H9 (cell line): ENCODE data around the gene SOX13. TPM values are rescaled to one million over a fixed set of nuclear protein-coding genes. Genes with fewer than 3 reads are reported as not detected.

ENCODE experiments used
- DNase-seq: peaks from one replicate; pipeline ENCODE4 v3.0.0-alpha.2; 2017
- H2AFZ ChIP-seq: one replicate; pipeline ENCODE4 v1.6.1; 2013; ENCODE audit warnings: mild to moderate bottlenecking, low read length, control low read depth, moderate library complexity
- H2AK5ac ChIP-seq: 2 replicates; pipeline ENCODE4 v1.6.1; 2013; ENCODE audit warnings: low read length, control low read depth, mixed read lengths; ENCODE audit not compliant: insufficient read length
- H2BK120ac ChIP-seq: one replicate; pipeline ENCODE4 v1.6.1; 2013; ENCODE audit warnings: low read depth, mild to moderate bottlenecking, low read length, control low read depth, inconsistent platforms; ENCODE audit not compliant: poor library complexity, severe bottlenecking
- H2BK12ac ChIP-seq: 2 replicates; pipeline ENCODE4 v1.6.1; 2013; ENCODE audit warnings: low read length, control low read depth, mixed read lengths, low read depth; ENCODE audit not compliant: insufficient read length
- H2BK15ac ChIP-seq: 2 replicates; pipeline ENCODE4 v1.6.1; 2013; ENCODE audit warnings: low read depth, low read length, control low read depth
- H2BK20ac ChIP-seq: one replicate; pipeline ENCODE4 v1.6.1; 2013; ENCODE audit warnings: low read depth, mild to moderate bottlenecking, low read length, control low read depth, inconsistent platforms; ENCODE audit not compliant: poor library complexity, severe bottlenecking
- H2BK5ac ChIP-seq: 2 replicates; pipeline ENCODE4 v1.6.1; 2013; ENCODE audit warnings: low read length, control low read depth, mixed read lengths; ENCODE audit not compliant: insufficient read length
- H3K14ac ChIP-seq: 2 replicates; pipeline ENCODE4 v1.6.1; 2013; ENCODE audit warnings: low read length, control low read depth; ENCODE audit not compliant: insufficient read depth
- H3K18ac ChIP-seq: 2 replicates; pipeline ENCODE4 v1.6.1; 2013; ENCODE audit warnings: low read depth, mild to moderate bottlenecking, mixed read lengths, low read length, control low read depth; ENCODE audit not compliant: insufficient read length
- H3K23ac ChIP-seq: 2 replicates; pipeline ENCODE4 v1.6.1; 2013; ENCODE audit warnings: low read length, control low read depth, mixed read lengths, low read depth; ENCODE audit not compliant: insufficient read length
- H3K23me2 ChIP-seq: 2 replicates; pipeline ENCODE4 v1.6.1; 2013; ENCODE audit warnings: low read depth, mild to moderate bottlenecking, mixed read lengths, low read length, control low read depth; ENCODE audit not compliant: insufficient read length, poor library complexity, severe bottlenecking
- H3K27ac ChIP-seq: 2 replicates; pipeline ENCODE4 v1.5.1; 2013; ENCODE audit warnings: low read length, control low read depth, mixed read lengths, low read depth; ENCODE audit not compliant: insufficient read length
- H3K27me3 ChIP-seq: 2 replicates; pipeline ENCODE4 v1.6.1; 2013; ENCODE audit warnings: low read length, control low read depth, inconsistent platforms; ENCODE audit not compliant: insufficient read depth
- H3K4ac ChIP-seq: 2 replicates; pipeline ENCODE4 v1.6.1; 2013; ENCODE audit warnings: low read depth, mild to moderate bottlenecking, control low read depth, inconsistent platforms, low read length, moderate library complexity
- H3K4me1 ChIP-seq: 2 replicates; pipeline ENCODE4 v1.6.1; 2013; ENCODE audit warnings: low read length, control low read depth, inconsistent platforms; ENCODE audit not compliant: insufficient read depth
- H3K4me2 ChIP-seq: 2 replicates; pipeline ENCODE4 v1.6.1; 2013; ENCODE audit warnings: low read length, control low read depth, mixed read lengths; ENCODE audit not compliant: insufficient read length, insufficient read depth
- H3K56ac ChIP-seq: 2 replicates; pipeline ENCODE4 v1.6.1; 2013; ENCODE audit warnings: low read depth, mild to moderate bottlenecking, mixed read lengths, low read length, control low read depth; ENCODE audit not compliant: insufficient read length
- H3K79me1 ChIP-seq: 2 replicates; pipeline ENCODE4 v1.6.1; 2013; ENCODE audit warnings: low read depth, mild to moderate bottlenecking, moderate library complexity, low read length, control low read depth, inconsistent platforms; ENCODE audit not compliant: insufficient read depth, poor library complexity, severe bottlenecking
- H3K79me2 ChIP-seq: 2 replicates; pipeline ENCODE4 v1.6.1; 2013; ENCODE audit warnings: low read length, control low read depth, inconsistent platforms; ENCODE audit not compliant: insufficient read depth
- H3K9ac ChIP-seq: 2 replicates; pipeline ENCODE4 v1.6.1; 2013; ENCODE audit warnings: low read length, control low read depth, mixed read lengths; ENCODE audit not compliant: insufficient read length; ENCODE audit errors: extremely low read depth
- H3K9me3 ChIP-seq: one replicate; pipeline ENCODE4 v1.6.1; 2013; ENCODE audit warnings: low read depth, low read length, inconsistent platforms; ENCODE audit not compliant: control insufficient read depth
- H3T11ph ChIP-seq: one replicate; pipeline ENCODE4 v1.6.1; 2013; ENCODE audit warnings: mild to moderate bottlenecking, low read length, control low read depth, inconsistent platforms
- H4K20me1 ChIP-seq: one replicate; pipeline ENCODE4 v1.6.1; 2013; ENCODE audit not compliant: control insufficient read depth, insufficient read length, insufficient read depth
- H4K5ac ChIP-seq: 2 replicates; pipeline ENCODE4 v1.6.1; 2013; ENCODE audit warnings: low read depth, mild to moderate bottlenecking, mixed read lengths, low read length, control low read depth; ENCODE audit not compliant: insufficient read length
- H4K8ac ChIP-seq: replicated peaks from 2 replicates; pipeline ENCODE4 v1.6.1; 2013; ENCODE audit warnings: low read length, control low read depth, mixed read lengths, low read depth; ENCODE audit not compliant: insufficient read length
- H4K91ac ChIP-seq: 2 replicates; pipeline ENCODE4 v1.6.1; 2013; ENCODE audit warnings: low read depth, mild to moderate bottlenecking, moderate library complexity, mixed read lengths, low read length, control low read depth; ENCODE audit not compliant: insufficient read length
- H3K27ac Mint-ChIP-seq, 3 experiments: 2 replicates in 2 of 3; 3 replicates in 1 of 3; pipeline ENCODE4 v1.8.0; 2020 to 2021; ENCODE audit warnings: mixed read lengths in 3 of 3, mild to moderate bottlenecking in 1 of 3, moderate library complexity in 1 of 3
- H3K27me3 Mint-ChIP-seq: 2 replicates; pipeline ENCODE4 v1.8.0; 2021; ENCODE audit warnings: low read depth, mild to moderate bottlenecking, moderate library complexity, mixed read lengths
- H3K36me3 Mint-ChIP-seq, 3 experiments: 2 replicates in 2 of 3; 3 replicates in 1 of 3; pipeline ENCODE4 v1.8.0; 2020 to 2021; ENCODE audit warnings: low read depth in 3 of 3, mixed read lengths in 3 of 3; ENCODE audit not compliant: insufficient read depth in 1 of 3
- H3K4me1 Mint-ChIP-seq, 2 experiments: 2 replicates each; pipeline ENCODE4 v1.8.0; 2020; ENCODE audit warnings: mixed read lengths in 2 of 2
- H3K4me3 Mint-ChIP-seq, 2 experiments: 2 replicates in 1 of 2; 3 replicates in 1 of 2; pipeline ENCODE4 v1.8.0; 2020 to 2021; ENCODE audit warnings: mild to moderate bottlenecking in 2 of 2, mixed read lengths in 2 of 2, moderate library complexity in 1 of 2
- H3K9me3 Mint-ChIP-seq, 2 experiments: 2 replicates in 1 of 2; 3 replicates in 1 of 2; pipeline ENCODE4 v1.8.0; 2020; ENCODE audit warnings: mild to moderate bottlenecking in 2 of 2, mixed read lengths in 2 of 2, moderate library complexity in 1 of 2
- WGBS: extraction: QIAGEN DNeasy Blood & Tissue Kit; methylation state at CpG from one replicate; pipeline ENCODE4 v1.1.7; 2013; ENCODE audit warnings: missing lambda C conversion rate, low lambda C conversion rate, mixed read lengths; ENCODE audit not compliant: insufficient read length; ENCODE audit errors: extremely low coverage; 5-methylcytosine and 5-hydroxymethylcytosine counted together
- total RNA-seq: library from RNA; stranded (reverse); gene quantifications from 2 replicates; pipeline ENCODE4 v1.2.1, GENCODE V29; 2021
- TF ChIP-seq, protein P1 (sequence below): fragments of 200-600 bp; sonication (generic); conservative IDR thresholded peaks from 3 replicates; pipeline ENCODE4 v1.8.0; 2021; ENCODE audit warnings: antibody characterized with exemption, mild to moderate bottlenecking

SOX13 gene
- total RNA-seq, 1 experiment from 2014 or later: 120 TPM

DNA sequence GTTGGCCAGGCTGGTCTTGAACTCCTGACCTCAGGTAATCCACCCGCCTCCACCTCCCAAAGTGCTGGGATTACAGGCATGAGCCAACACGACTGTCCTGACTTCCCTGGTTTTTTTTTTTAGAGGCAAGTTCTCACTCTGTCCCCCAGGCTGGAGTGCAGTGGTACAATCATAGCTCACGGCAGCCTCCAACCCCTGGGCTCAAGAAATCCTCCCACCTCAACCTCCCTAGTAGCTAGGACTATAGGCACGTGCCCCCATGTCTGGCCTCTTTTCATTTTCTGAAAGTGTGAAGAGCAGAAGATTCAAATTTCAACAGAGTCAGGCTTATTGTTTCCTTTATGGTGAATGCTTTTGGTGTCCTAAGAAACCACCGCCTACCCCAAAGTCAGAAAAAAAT lies 21.7 kb upstream of the SOX13 start:
- no peak overlapping the region for H3K18ac ChIP-seq
- no peaks in the 10 kb centered on the region for H4K20me1 ChIP-seq
- no peak for DNase-seq
- no peak overlapping the region for H4K5ac ChIP-seq
- Mint-ChIP-seq H3K4me1 (peaks cover 3 to 8% of the 10 kb centered on the region in 2 experiments), H3K4me3 (no peak overlapping the region), H3K27ac (peak overlapping the region in 1 of 3 experiments; percentile 61; a peak in 1 of 7 replicates), H3K36me3 (no peaks in the 10 kb centered on the region), H3K27me3 (no peaks in the 10 kb centered on the region), H3K9me3 (no peaks in the 10 kb centered on the region; a peak in 1 of 5 replicates)
- H3K23me2 ChIP-seq: no peaks in the 10 kb centered on the region
- H3K14ac ChIP-seq: no peak overlapping the region
- H3K27ac ChIP-seq: no peak overlapping the region
- no peak overlapping the region for H2AK5ac ChIP-seq
- H3T11ph ChIP-seq: no peak overlapping the region
- H4K8ac ChIP-seq: no peak overlapping the region
- no peak overlapping the region for H2BK5ac ChIP-seq
- no peak overlapping the region for H3K23ac ChIP-seq
- H3K79me1 ChIP-seq: no peaks in the 10 kb centered on the region
- H2BK20ac ChIP-seq: no peak overlapping the region
- no peaks in the 10 kb centered on the region; the same call in 1 of the 2 replicates for H3K79me2 ChIP-seq
- H3K9ac ChIP-seq: no peak overlapping the region
- H3K4ac ChIP-seq: no peak overlapping the region
- H4K91ac ChIP-seq: no peak overlapping the region
- no CpG with 5 or more reads among the region's 5 CpGs for WGBS
- H3K56ac ChIP-seq: no peak overlapping the region
- H2BK12ac ChIP-seq: no peak overlapping the region
- H2BK120ac ChIP-seq: no peak overlapping the region
- H3K27me3 ChIP-seq: no peaks in the 10 kb centered on the region
- no peak overlapping the region for H3K4me2 ChIP-seq
- TF ChIP-seq, protein P1, sequence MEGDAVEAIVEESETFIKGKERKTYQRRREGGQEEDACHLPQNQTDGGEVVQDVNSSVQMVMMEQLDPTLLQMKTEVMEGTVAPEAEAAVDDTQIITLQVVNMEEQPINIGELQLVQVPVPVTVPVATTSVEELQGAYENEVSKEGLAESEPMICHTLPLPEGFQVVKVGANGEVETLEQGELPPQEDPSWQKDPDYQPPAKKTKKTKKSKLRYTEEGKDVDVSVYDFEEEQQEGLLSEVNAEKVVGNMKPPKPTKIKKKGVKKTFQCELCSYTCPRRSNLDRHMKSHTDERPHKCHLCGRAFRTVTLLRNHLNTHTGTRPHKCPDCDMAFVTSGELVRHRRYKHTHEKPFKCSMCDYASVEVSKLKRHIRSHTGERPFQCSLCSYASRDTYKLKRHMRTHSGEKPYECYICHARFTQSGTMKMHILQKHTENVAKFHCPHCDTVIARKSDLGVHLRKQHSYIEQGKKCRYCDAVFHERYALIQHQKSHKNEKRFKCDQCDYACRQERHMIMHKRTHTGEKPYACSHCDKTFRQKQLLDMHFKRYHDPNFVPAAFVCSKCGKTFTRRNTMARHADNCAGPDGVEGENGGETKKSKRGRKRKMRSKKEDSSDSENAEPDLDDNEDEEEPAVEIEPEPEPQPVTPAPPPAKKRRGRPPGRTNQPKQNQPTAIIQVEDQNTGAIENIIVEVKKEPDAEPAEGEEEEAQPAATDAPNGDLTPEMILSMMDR: no peak
- no peaks in the 10 kb centered on the region for H3K9me3 ChIP-seq
- H2AFZ ChIP-seq: no peak overlapping the region
- no peaks in the 10 kb centered on the region for H3K4me1 ChIP-seq
- no peak overlapping the region for H2BK15ac ChIP-seq
